Fibroblast of mammary gland (primary cell): Measurements from ENCODE around the gene UNC13A.
A peak's percentile ranks its signal among the peaks of the same experiment; 100 is the strongest.
"Not testable (repeated sequence)": the region's sequence is repeated elsewhere in the genome, so short reads cannot be mapped to it uniquely, and the experiment has no call there.

ENCODE experiments used
- DNase-seq: peaks from one replicate; pipeline ENCODE4 v3.0.0-alpha.2; 2010; ENCODE audit warnings: low read depth
- H3K4me3 ChIP-seq: 2 replicates; pipeline ENCODE4 v1.5.1; 2011; ENCODE audit warnings: low read depth, mild to moderate bottlenecking, low read length, moderate library complexity; ENCODE audit not compliant: control insufficient read depth
- TF ChIP-seq, protein P1 (sequence below): conservative IDR thresholded peaks from 2 replicates; pipeline ENCODE4 v1.5.1; 2011; ENCODE audit warnings: low read depth, low read length, inconsistent platforms; ENCODE audit not compliant: control insufficient read depth, insufficient read depth

The UNC13A gene

DNA sequence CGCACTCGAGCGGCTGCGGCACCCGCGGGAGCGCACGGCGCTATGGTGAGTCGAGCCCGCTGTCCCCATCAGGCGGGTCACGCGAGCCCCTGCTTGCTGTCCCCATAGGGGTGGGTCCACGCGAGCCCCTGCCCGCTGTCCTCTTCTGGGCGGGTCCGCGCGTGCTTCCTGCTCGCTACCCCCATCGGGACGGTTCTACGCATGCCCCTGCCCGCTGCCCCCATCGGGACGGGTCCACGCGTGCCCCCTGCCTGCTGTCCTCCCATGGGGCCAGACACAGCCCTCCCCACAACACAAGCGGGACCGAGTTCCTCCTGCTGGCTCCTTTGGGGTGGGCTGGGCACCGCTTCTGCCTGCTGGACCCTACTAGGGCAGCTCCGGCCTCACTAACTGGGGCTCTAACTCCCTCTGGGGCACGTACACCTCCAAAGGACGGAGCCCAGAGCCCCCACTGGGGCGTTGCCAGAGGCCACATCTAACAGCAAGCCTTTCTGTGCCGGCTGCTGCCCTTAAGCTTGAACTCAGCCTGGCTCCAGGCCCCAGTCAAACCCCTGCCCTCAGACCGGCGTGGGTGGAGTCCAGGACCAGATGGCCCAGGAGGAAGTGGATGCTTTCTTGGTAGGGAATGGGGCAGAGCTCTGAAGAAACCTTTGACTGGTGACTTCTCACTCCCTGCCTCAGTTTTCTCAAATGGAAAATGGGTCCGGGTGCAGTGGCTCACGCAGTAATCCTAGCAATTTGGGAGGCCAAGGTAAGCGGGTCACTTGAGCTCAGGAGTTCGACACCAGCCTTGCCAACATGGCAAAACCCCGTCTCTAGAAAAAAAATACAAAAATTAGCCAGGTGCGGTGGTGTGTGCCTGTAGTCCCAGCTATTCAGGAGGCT, 132.0 kb downstream of the UNC13A start:
- H3K4me3 ChIP-seq, result peak overlapping the region; percentile 90
- TF ChIP-seq, protein P1, sequence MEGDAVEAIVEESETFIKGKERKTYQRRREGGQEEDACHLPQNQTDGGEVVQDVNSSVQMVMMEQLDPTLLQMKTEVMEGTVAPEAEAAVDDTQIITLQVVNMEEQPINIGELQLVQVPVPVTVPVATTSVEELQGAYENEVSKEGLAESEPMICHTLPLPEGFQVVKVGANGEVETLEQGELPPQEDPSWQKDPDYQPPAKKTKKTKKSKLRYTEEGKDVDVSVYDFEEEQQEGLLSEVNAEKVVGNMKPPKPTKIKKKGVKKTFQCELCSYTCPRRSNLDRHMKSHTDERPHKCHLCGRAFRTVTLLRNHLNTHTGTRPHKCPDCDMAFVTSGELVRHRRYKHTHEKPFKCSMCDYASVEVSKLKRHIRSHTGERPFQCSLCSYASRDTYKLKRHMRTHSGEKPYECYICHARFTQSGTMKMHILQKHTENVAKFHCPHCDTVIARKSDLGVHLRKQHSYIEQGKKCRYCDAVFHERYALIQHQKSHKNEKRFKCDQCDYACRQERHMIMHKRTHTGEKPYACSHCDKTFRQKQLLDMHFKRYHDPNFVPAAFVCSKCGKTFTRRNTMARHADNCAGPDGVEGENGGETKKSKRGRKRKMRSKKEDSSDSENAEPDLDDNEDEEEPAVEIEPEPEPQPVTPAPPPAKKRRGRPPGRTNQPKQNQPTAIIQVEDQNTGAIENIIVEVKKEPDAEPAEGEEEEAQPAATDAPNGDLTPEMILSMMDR, result no peak
- peak; percentile 83 for DNase-seq

DNA sequence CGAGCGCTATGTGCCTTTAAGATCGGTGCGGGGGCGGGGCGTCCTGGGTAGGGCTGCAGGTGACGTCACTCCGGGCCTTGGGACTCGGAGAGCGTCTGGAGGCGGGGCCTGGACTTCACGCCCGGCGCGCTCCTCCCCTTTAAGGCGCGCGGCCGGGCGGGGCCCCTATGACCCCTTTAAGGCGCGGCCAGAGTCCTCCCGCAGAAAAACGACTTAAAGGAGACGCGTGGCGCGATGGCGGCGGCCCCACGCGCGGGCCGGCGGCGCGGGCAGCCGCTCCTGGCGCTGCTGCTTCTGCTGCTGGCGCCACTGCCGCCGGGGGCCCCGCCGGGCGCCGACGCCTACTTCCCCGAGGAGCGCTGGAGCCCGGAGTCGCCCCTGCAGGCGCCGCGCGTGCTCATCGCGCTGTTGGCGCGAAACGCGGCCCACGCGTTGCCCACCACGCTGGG, 132.7 kb downstream of the UNC13A start, which contains the start of gene COLGALT1:
Gene COLGALT1, plus strand, starts transcription at position 170 of the 449 bp plus-strand sequence. Its CDS starts 65 bp downstream, at position 235.
- TF ChIP-seq, protein P1, result no peak
- DNase-seq, result peak; percentile 96
- peak within 1 kb of the TSS; percentile 90 for H3K4me3 ChIP-seq

DNA sequence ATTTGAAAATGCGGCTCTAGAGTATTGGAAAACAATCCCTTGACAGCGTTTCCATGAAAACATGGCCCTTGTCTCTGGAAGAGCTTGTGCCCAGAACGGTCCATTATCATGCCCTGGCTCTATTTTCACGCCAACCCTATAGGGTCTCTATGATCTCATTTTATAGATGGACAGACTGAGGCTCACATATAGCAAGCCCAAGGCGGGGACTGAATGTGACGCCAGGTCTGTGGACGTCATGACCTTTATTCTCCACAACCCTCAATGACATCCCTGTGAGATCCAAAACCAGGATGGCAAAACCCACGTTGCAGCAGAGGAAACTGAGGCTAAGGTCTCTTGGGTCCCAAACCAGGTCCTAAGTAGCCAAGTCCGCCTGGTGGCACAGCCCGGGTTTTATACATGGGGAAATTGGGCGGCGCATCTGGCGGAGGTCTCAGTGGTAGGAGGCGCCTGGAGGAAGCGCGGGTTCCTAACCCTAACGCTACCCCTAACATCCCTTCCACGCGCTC, 133.1 kb downstream of the UNC13A start:
- H3K4me3 ChIP-seq, result peak overlapping the region; percentile 46
- no peak for DNase-seq
- TF ChIP-seq, protein P1, result no peak

DNA sequence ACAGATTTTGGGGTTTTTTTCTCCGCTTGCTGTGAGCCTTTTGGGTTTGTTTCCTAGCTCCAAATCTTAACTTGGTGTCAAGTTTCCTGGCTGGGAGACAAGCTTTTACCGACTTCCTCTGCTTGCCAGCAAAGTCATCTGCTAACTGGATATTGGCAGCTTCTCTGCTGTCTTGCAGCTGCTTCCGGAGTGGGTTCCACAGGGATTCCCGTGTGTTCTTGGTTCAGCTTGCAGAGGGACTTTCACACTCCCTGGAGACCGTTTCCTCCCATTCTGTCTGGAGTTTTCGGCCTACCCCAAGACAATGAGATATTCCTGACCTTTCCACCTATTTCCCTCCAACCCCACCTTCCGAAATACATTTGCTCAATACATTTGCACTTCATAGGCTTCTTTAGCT, 134.9 kb downstream of the UNC13A start:
- DNase-seq, result peak; percentile 97
- TF ChIP-seq, protein P1, result no peak
- H3K4me3 ChIP-seq, result no peak overlapping the region

DNA sequence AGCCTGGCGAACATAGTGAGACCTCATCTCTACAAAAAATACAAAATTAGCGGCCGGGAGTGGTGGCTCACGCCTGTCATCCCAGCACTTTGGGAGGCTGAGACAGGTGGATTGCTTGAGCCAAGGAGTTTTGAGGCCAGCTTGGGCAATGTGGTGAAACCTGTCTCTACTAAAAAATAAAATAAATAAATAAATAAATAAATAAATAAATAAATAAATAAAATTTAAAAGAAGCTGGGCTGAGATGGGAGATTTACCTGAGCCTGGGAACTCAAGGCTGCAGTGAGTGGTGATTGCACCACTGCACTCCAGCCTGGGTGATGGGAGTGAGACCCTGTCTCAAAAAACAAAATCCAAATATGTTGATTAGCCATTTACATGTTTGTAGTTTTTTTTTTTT, 135.4 kb downstream of the UNC13A start:
- H3K4me3 ChIP-seq, DNase-seq: not testable (repeated sequence)
